Measurements from ENCODE around the gene TMEM54. TPM values are rescaled to one million over a fixed set of nuclear protein-coding genes. Genes with fewer than 3 reads are reported as not detected.
A peak's percentile ranks its signal among the peaks of the same experiment; 100 is the strongest.

Gene TMEM54
- total and polyA plus RNA-seq, 9 of the 15 experiments (the other 6 are each of a cell fraction or from before 2014, with no cell fraction given): 1.00 to 16.2 (median 8.2) TPM

DNA sequence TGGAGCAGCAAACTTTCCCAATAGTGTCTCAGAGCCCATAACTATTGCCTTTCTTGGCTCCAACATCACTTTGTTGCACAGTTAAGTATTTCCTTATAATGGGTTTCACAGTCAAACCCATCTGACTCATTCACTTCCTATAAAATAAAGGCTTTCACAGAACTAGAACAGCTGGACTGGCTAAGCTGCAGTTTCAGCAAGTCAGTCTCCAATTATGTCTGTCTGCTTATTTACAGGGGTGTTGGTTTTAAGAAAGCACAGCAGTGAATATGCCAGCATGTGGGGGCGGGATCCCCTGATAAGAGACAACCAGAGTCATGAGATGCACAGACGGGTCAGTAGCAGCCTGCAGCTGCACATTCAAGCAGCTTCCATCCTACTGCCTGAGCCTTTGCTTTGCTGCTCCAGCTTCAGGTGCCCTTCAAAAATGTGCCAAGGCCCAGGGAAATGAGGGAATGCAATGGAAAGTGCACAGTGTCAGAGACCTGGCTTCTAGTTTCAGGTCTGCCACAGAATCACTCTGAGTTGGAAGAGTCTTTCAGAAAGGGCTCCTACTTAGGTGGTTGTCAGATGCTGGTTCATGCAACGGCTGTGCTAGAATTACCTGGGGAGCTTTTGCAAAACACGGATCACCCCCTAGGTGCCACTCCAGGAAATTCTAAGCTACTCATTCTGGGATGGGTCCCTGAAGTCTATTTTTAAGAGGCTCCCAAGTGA is 38.6 kb upstream of the TMEM54 start (continued):
- TF ChIP-seq RFX7 (CRISPR knock-in tag; IDR thresholded peaks at IDR 0.05): no peak
- no peak for TF ChIP-seq ESRRA (IDR thresholded peaks at IDR 0.05; ENCODE audit: borderline replicate concordance, low read depth)
- no peak for TF ChIP-seq NR2C1 (IDR thresholded peaks at IDR 0.05)
- no peak; the same call in 1 of the 2 replicates for TF ChIP-seq NR2C1 (tag; IDR thresholded peaks at IDR 0.05)
- no peak for TF ChIP-seq MEF2D (tag; conservative IDR thresholded peaks at IDR 0.05; ENCODE audit: low read depth)
- TF ChIP-seq, protein P1, sequence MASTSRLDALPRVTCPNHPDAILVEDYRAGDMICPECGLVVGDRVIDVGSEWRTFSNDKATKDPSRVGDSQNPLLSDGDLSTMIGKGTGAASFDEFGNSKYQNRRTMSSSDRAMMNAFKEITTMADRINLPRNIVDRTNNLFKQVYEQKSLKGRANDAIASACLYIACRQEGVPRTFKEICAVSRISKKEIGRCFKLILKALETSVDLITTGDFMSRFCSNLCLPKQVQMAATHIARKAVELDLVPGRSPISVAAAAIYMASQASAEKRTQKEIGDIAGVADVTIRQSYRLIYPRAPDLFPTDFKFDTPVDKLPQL (IDR thresholded peaks at IDR 0.05; ENCODE audit: extremely low read depth, insufficient read length): no peak
- no peak for TF ChIP-seq NR3C1 (CRISPR knock-in tag; IDR thresholded peaks at IDR 0.05)
- 0 out of 4 replicates have a peak, but pooled peaks of 1 of the 2 experiments have one; percentile 43 for TF ChIP-seq MAZ (CRISPR knock-in tag; conservative IDR thresholded peaks at IDR 0.05 in 1 of 2, IDR thresholded peaks at IDR 0.05 in 1 of 2)
- TF ChIP-seq ZFP30 (CRISPR knock-in tag; IDR thresholded peaks at IDR 0.05; ENCODE audit: borderline replicate concordance): no peak
- TF ChIP-seq ZNF239 (CRISPR knock-in tag; IDR thresholded peaks at IDR 0.05): no peak
- no peak for TF ChIP-seq ZC3H8 (IDR thresholded peaks at IDR 0.05)
- TF ChIP-seq RB1 (IDR thresholded peaks at IDR 0.05; ENCODE audit: low read depth): no peak
- TF ChIP-seq, protein P2, sequence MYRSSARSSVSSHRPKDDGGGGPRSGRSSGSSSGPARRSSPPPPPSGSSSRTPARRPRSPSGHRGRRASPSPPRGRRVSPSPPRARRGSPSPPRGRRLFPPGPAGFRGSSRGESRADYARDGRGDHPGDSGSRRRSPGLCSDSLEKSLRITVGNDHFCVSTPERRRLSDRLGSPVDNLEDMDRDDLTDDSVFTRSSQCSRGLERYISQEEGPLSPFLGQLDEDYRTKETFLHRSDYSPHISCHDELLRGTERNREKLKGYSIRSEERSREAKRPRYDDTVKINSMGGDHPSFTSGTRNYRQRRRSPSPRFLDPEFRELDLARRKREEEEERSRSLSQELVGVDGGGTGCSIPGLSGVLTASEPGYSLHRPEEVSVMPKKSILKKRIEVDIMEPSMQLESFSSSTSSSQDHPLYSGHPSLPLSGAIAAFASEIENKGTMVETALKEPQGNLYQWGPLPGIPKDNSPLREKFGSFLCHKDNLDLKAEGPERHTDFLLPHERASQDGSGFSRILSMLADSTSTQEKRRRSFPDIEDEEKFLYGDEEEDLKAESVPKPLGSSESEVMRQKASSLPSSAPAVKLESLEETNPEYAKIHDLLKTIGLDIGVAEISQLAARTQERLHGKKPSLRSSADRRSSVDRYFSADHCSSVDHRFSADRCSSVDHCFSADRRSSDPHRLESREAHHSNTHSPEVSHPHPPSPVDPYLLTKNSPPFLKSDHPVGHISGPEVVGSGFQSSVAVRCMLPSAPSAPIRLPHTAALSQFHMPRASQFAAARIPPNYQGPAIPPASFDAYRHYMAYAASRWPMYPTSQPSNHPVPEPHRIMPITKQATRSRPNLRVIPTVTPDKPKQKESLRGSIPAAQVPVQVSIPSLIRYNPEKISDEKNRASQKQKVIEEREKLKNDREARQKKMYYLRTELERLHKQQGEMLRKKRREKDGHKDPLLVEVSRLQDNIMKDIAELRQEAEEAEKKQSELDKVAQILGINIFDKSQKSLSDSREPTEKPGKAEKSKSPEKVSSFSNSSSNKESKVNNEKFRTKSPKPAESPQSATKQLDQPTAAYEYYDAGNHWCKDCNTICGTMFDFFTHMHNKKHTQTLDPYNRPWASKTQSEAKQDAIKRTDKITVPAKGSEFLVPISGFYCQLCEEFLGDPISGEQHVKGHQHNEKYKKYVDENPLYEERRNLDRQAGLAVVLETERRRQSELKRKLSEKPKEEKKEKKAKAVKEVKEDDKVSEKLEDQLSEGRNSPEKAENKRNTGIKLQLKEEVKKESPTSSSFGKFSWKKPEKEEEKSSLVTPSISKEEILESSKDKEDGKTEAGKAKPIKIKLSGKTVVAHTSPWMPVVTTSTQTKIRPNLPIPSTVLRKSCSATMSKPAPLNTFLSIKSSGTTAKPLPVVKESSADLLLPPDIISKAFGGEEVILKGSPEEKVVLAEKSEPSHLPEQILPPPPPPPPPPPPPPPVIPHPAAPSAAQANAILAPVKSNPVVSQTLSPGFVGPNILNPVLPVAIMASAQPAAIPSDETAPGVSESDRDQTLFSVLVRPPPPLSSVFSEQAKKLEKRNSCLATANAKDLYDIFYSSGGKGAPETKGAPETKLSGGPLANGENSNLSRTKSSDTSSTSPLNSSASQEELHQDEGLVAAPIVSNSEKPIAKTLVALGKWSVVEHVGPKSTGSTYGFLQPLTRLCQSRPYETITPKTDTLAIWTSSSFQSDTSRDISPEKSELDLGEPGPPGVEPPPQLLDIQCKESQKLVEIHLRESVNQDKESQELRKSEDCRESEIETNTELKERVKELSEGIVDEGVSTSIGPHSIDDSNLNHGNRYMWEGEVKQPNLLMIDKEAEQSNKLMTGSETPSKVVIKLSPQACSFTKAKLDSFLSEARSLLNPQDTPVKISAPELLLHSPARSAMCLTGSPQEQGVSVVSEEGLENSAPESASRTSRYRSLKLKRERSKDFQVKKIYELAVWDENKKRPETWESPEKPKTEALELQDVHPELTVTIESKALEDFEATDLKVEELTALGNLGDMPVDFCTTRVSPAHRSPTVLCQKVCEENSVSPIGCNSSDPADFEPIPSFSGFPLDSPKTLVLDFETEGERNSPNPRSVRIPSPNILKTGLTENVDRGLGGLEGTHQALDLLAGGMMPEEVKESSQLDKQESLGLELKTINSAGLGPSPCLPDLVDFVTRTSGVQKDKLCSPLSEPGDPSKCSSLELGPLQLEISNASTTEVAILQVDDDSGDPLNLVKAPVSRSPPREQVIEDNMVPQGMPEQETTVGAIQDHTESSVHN (IDR thresholded peaks at IDR 0.05; ENCODE audit: borderline replicate concordance in 1 of 2, low read depth in 1 of 2): no peak
- 0 out of 2 replicates have a peak, but pooled peaks have one; percentile 38 for TF ChIP-seq FOXJ2 (tag; IDR thresholded peaks at IDR 0.05)
- no peak for TF ChIP-seq POLR3A (IDR thresholded peaks at IDR 0.05; ENCODE audit: borderline replicate concordance, extremely low read depth, insufficient read depth, insufficient read length)
- TF ChIP-seq XRCC5 (IDR thresholded peaks at IDR 0.05; ENCODE audit: low read depth, low read length): no peak
- TF ChIP-seq PRMT5 (CRISPR knock-in tag; IDR thresholded peaks at IDR 0.05): no peak

Measured in K562 (cell line).